Kidney (tissue), 14 donors: ENCODE results near the gene HCAR2. TPM values are rescaled to one million over a fixed set of nuclear protein-coding genes. Genes with fewer than 3 reads are reported as not detected.

ENCODE experiments used
- DNase-seq, 5 donors: peaks; one replicate each; pipeline ENCODE4 v3.0.0-alpha.2; 2013 to 2020
- FAIRE-seq: peaks from 2 replicates; lab custom pipeline; 2012; peaks lifted over from hg19 to GRCh38; lab: Jason Lieb, UNC
- H3K27ac ChIP-seq, 2 donors: one replicate each; pipeline ENCODE4 v1.7.0; 2013; ENCODE audit warnings: low read depth in 2 of 2, low read length in 2 of 2, inconsistent platforms in 1 of 2
- H3K27me3 ChIP-seq: one replicate; pipeline ENCODE4 v1.7.1; 2013; ENCODE audit warnings: low read length, inconsistent platforms; ENCODE audit not compliant: control insufficient read depth, insufficient read depth
- H3K36me3 ChIP-seq, 3 donors: one replicate each; pipeline versions ENCODE4 v1.7.0 to v1.7.1; 2013; ENCODE audit warnings: low read length in 3 of 3, control low read depth in 1 of 3, inconsistent platforms in 1 of 3; ENCODE audit not compliant: insufficient read depth in 3 of 3, control insufficient read depth in 2 of 3
- H3K4me1 ChIP-seq, 3 donors: one replicate each; pipeline versions ENCODE4 v1.7.0 to v1.7.1; 2013; ENCODE audit warnings: low read length in 3 of 3, inconsistent platforms in 1 of 3, low read depth in 1 of 3; ENCODE audit not compliant: control insufficient read depth in 2 of 3, insufficient read depth in 2 of 3
- H3K4me3 ChIP-seq, 3 donors: one replicate each; pipeline versions ENCODE4 v1.7.0 to v1.8.1; 2013; ENCODE audit warnings: low read length in 3 of 3, control low read depth in 1 of 3, inconsistent platforms in 1 of 3
- H3K9ac ChIP-seq, 3 donors: one replicate each; pipeline versions ENCODE4 v1.7.0 to v1.7.1; 2013; ENCODE audit warnings: low read length in 3 of 3, control low read depth in 1 of 3, inconsistent platforms in 1 of 3
- H3K9me3 ChIP-seq, 3 donors: one replicate each; pipeline versions ENCODE4 v1.7.0 to v1.7.1; 2013; ENCODE audit warnings: low read length in 3 of 3, control low read depth in 1 of 3, inconsistent platforms in 1 of 3; ENCODE audit not compliant: control insufficient read depth in 2 of 3, insufficient read depth in 1 of 3
- CTCF ChIP-seq: IDR thresholded peaks from 3 replicates; pipeline ENCODE4 v1.5.1; 2012; ENCODE audit warnings: mild to moderate bottlenecking, moderate library complexity, borderline replicate concordance; ENCODE audit not compliant: insufficient read depth; ENCODE audit errors: extremely low read depth
- intact Hi-C: fragments of 100-400 bp; cut with DNase I; formaldehyde crosslinking; loops from one replicate; pipeline ENCODE4 v1.11.1; 2022
- polyA plus RNA-seq: library from polyadenylated mRNA; stranded (reverse); fragments of 350-450 nt; fragmentation: Illumina TruSeq; extraction: RNeasy Lipid Tissue Mini Kit (QIAGEN cat#74804); gene quantifications from one replicate; pipeline ENCODE4 v1.2.3, GENCODE V29; 2014; ENCODE audit warnings: low read depth, low replicate concordance; ENCODE audit not compliant: insufficient read depth
- total RNA-seq: library from RNA; stranded (reverse); fragmentation: NEBNext Ultra II Directional; extraction: Animal tissue kit (Norgen Biotek cat#: 25700); gene quantifications from one replicate; pipeline ENCODE4 v1.2.1, GENCODE V29; 2021
- donor health status: control.
- donor health status: control.
- donor health status: control.
- donor health status: control.
- donor health status: control.
- donor health status: DM: yes; HTN: yes; CAD: no.
- donor health status: Normal renal cell carcinoma (clear cell type).

HCAR2 gene
- total and polyA plus RNA-seq, 2 donors from 2014 or later: not detected

GRCh38 chr12:122725452-122726079 is 22.4 kb upstream of the HCAR2 start:
- intact Hi-C loops: no loop called here
- TF ChIP-seq CTCF: no peak

GRCh38 chr12:122724641-122725243 is 21.6 kb upstream of the HCAR2 start:
- intact Hi-C loops: no loop called here
- TF ChIP-seq CTCF: no peak
- Histone ChIP-seq H3K4me3 (no peak overlapping the region), H3K36me3 (no peaks in the 10 kb centered on the region), H3K4me1 (no peaks in the 10 kb centered on the region), H3K9ac (no peak overlapping the region), H3K27me3 (no peaks in the 10 kb centered on the region), H3K27ac (no peak overlapping the region), H3K9me3 (no peaks in the 10 kb centered on the region)
- DNase-seq: no peak
- no peak for FAIRE-seq

More at GRCh38 chr12:122725452-122726079, 22.4 kb upstream of the HCAR2 start:
- DNase-seq: no peak
- H3K27me3 ChIP-seq: no peaks in the 10 kb centered on the region
- H3K4me1 ChIP-seq: peaks cover 0 to 5% (median 0%) of the 10 kb centered on the region in 3 donors
- no peaks in the 10 kb centered on the region for H3K9me3 ChIP-seq
- no peak overlapping the region for H3K27ac ChIP-seq
- H3K4me3 ChIP-seq: no peak overlapping the region
- no peak for FAIRE-seq
- no peaks in the 10 kb centered on the region for H3K36me3 ChIP-seq
- H3K9ac ChIP-seq: no peak overlapping the region

- TF ChIP-seq CTCF: no peak
- FAIRE-seq: no peak
- intact Hi-C loops: no loop called here
Observed at GRCh38 chr12:122722387-122722786, 19.2 kb upstream of the HCAR2 start.

More at GRCh38 chr12:122722387-122722786, 19.2 kb upstream of the HCAR2 start:
- Histone ChIP-seq H3K27ac (no peak overlapping the region), H3K9ac (no peak overlapping the region), H3K9me3 (no peaks in the 10 kb centered on the region), H3K4me3 (no peak overlapping the region), H3K27me3 (no peaks in the 10 kb centered on the region), H3K36me3 (no peaks in the 10 kb centered on the region), H3K4me1 (no peaks in the 10 kb centered on the region)
- no peak for DNase-seq
